HG03442 (cell line): Measurements from ENCODE around the gene RIC1.
"Not testable (repeated sequence)": the region's sequence is repeated elsewhere in the genome, so short reads cannot be mapped to it uniquely, and the experiment has no call there.

Source experiments
- ATAC-seq: cut with Tn5 transposase; IDR thresholded peaks from one replicate; pipeline ENCODE4 v1.9.1; 2021; ENCODE audit warnings: mild to moderate bottlenecking, moderate library complexity; ENCODE audit not compliant: unreplicated experiment

The RIC1 gene

DNA sequence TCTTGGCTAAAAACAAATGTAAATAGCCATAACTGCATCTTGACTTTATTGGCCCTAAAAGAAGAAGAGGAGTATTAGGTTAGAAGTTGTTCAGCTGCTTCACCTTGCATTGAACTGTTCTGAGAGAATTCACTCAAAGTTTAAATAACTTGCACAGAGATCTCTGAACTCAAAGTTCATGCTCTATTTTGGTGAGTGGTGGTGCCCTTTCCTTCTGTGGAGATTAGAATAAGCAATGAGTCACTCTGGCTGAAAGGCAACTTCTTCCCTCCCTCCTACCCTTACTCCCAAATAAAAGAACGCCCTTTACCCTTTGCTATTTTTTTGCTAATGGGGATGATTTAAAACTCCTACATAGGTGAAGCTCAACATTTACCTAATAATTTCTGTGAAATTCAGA lies 155.1 kb downstream of the RIC1 start:
- ATAC-seq: no peak

DNA sequence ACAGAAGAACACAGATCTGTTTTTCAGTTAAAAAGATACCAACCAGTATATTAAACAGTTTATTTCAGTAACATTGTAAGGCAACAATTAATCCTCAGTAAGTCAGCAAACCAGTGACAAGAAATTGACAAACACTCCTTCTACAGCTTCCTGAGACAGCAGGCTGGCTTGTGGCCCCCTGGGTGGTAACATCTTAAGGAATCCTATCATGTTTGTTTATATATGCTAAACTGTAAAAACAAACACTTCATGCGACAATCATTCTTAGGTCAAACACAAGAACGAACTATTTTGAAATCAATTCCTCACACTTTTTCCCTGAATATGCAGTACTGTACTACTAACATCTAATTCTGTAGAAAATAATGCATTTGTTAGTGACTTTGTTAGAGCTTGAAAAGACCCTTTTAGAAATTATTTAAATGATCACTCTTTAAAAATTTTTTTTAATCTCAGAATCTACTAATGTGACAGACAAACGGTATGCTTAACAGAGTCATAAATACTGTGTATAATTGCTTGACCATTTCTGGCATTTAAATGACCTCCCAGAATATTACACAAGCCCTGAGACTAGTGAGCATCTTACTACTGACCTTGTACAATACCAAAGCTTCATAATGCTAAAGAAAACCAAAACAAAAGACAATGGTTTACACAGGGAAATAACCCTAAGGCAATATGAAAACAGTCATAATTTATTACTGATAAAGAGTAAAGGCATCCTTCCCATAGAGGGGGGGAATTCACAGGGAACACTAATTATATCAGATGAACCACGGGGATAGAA lies 155.8 kb downstream of the RIC1 start:
- ATAC-seq: no peak

DNA sequence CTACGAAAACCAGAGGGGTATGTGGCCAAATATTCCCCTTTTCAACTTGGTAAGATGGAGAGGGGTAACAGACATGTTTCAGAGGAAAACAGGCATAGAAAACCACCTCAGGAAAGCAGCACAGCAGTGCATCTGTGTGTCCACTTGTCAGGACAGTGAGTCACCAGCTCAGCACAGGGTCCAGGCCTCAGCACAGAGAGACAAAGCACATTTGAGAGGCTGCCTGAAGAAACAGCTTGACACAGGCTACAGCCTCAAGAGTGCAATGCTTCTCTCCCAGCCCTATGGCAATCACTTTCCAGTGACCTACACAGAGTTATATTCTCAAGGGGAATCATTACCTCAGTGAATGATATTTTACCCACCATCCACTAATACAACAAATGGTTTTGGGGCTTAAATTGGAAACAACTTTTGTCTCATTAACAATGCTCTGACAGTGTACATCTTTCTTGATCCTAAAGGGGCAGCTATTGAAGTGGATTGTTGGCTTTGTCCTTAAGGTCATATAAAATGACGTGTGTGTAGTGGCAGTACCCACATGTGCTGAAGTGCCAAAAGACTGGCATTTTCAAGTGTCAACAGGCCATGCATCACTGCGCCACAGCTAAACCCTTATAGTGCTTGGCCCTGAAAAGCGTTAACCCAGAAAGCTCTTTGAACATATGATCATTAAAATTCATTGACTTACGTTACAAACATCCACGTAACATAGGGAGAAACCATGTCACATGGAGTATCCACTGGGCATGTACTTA lies 157.6 kb downstream of the RIC1 start:
- no peak for ATAC-seq

DNA sequence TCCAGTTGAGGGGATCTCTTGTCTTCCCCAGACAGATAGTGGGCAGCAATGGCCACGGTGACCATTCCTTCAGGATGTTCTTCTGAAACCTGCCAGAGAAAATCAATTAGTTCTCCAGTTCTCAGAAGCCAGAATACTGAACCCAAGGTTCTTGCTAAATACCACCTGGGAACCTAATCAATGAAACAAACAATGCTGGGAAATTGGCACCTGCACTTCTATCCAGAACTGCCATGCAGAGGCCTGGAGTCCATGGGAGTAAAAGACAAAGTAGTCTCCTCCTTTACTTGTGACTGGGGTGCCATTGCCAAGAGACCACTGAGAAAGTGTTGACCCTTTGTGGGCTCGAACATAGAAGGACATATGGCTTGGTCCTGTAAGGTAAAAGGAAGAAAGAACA lies 158.3 kb downstream of the RIC1 start:
- no peak for ATAC-seq

DNA sequence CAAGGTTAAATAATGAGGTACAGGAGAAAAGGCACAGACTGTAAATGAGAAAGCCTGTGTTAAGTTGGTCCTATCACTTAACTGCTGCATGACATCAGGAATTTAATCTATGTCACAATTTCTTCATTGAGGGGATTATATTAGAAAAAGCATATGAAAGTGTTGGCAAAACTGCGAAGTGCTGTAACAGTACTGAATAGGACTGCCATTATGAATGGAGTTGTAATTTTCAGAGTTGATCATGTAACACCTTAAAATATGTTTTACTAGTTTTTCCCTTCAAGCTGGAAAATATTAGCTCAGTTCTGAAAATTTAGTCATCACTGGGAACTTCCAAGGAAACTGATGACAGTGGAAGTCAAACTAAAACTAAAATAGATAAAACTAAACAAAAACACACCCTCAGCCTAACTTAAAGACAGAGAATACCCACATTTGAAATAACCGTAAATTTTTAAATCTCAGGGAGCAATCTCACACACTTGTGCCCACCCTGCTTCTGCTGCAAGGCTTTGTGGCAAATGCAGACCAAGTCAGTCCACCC lies 158.9 kb downstream of the RIC1 start:
- no peak for ATAC-seq

DNA sequence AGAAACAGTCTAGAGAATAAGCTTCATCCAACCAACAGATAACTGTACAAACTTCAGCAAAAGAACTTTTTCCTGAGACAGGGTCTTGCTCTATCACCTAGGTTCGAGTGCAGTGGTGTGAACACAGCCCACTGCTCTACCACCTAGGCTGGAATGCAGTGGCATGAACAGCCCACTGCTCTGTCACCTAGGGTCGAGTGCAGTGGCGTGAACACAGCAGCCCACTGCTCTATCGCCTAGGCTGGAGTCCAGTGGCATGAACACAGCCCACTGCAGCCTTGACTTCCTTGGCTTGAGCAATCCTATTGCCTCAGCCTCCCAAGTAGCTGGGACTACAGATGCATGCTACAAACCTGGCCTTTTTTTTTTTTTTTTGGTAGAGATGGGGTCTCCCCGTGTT lies 160.6 kb downstream of the RIC1 start:
- ATAC-seq: no peak

DNA sequence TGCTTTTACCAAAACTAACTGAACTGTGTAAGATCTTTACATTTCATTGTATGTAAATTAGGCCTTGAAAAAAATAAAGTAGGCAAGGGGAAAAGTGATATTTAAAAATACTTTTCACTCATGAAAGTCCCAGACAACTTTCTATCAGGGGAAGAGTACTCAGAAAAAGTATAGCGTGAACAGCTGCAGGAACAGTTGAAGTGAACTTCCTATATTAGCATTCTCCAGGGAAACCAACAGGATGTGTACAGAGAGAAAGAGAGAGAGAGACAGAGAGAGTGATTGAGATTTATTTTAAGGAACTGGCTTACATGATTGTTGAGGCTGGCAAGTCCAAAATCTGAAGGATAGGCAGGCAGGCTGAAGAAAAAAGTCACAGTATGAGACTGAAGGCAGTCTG lies 162.0 kb downstream of the RIC1 start:
- no peak for ATAC-seq

DNA sequence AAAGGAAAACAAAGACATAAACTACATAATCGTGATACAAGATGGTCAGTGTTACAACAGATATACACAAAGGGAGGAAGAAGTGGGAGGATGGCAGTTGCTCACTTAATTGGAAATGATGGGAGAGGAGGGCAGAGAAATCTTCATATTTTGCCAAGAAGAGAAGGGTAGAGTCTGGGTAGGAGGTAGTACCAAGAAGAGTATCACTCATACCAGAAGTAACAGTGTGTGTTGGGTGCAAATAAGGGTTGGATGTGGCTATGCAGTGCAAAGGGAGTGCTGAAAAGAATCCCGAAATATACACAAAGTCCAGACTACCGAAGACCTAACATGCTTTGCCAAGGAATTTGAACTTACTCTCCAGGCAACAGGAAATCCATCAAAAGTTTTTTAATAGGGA lies 163.0 kb downstream of the RIC1 start:
- no peak for ATAC-seq

DNA sequence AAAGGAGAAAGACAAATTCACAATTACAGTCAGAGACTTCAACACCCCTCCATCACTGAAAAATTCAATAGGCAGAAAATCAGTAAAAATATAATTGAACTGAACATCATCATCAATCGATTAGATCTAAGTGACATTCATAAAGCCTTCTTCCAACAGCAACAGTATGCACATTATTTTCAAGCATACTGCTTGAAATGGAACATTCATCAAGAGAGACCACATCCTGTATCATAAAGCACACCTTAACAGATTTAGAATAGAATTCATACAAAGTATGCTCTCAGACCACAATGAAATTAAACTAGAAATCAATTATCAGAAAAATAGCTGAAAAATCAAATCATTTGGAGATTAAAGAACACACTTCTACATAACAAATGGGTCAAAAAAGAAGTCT lies 164.9 kb downstream of the RIC1 start:
- no peak for ATAC-seq

DNA sequence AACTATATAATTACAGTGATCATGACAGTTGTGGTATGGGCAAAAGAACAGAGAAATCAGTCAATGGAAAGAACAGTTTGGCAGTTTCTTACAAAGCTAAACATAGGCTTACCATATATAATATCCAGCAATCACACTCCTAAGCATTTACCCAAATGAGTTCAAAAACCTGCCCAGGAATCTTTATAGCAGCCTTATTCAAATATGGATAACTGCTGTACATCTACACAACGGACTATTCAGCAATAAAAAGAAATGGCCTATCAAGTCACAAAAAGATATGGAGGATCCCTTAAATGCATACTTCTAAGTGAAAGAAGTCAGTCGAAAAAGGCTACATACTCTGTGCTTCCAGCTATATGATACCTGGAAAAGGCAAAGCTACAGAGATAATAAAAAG lies 167.4 kb downstream of the RIC1 start:
- no peak for ATAC-seq

DNA sequence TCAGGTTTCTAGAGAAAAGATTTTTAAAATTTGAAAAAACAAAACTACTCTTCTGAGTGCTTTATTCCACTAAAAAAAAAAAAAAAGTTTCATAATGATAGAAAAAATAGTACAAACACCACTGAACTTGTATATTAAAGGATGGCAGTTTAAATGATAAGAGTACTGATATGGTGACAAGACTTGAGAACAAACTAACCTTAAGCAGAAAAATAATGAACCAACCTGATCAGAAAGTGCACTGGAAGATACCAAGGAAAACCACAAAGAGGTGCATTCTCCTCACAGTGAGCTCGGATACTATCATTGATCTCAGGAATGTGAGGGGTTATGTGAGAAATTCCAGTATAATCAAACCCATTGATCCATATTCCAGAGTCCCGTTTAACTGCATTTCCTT lies 169.7 kb downstream of the RIC1 start:
- no peak for ATAC-seq

DNA sequence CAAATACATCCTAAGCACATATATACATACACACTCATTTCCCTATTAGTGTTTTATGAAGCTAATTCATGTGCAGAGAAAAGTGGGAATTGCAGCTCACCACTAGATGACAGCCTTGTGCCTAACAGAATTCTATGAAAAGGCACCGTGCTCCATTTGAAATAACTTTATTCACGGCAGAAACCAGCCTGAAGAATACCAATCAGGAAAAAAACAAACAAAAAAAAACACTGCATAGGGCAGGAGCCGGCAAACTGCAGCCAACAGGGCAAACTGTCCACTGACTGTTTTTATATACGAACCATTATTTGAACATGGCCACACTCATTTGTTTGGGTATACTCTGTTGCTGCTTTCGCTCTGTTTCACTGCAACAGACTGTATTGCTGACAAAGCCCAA lies 170.4 kb downstream of the RIC1 start:
- ATAC-seq: no peak

DNA sequence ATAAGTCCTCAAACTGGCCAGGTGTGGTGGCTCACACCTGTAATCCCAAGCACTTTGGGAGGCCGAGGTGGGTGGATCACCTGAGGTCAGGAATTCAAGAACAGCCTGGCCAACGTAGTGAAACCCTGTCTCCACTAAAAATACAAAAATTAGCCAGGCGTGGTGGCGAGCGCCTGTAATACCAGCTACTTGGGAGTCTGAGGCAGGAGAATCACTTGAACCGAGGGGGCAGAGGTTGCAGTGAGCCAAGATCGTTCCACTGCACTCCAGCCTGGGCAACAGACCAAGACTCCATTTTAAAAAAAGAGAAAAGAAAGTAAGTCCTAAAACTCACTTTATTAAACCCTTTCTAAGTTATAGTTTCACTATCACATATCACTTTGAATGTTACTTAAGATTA lies 171.5 kb downstream of the RIC1 start:
- not testable (repeated sequence) for ATAC-seq

DNA sequence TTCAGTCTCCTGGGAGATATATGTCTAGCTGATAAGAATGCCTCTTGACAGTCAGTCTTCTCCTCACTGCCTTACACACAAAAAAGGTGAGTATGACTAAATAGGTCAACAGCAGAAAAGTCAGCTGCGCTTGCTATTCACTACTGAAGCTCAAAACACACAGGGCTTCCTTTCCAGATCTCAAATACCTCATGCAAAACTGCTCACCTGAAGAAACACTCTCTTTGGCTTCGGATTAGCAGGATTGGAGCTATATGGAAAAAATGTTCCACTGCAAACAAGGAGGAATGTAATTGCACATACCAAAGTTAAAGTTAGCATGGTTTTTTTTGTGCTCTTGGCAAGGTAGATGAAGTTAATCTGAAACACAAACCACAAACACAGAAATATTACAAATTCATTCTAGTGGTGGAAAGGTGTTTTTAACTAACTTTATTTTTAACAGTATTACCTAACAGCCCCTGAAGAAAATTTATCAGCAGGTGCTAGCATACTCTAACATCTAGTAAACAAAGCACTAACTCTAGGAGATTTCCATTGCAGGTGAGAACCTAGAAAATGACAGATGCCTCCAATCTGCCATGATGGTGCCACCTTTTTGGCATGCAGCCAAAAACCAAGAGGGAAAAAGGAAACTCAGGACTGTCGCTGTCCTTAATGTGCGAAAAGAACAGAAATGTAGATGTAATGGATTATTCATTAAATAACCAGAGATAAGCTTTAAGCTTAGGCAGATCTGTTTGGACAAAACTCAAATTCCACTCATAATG lies 172.2 kb downstream of the RIC1 start:
- ATAC-seq: no peak

DNA sequence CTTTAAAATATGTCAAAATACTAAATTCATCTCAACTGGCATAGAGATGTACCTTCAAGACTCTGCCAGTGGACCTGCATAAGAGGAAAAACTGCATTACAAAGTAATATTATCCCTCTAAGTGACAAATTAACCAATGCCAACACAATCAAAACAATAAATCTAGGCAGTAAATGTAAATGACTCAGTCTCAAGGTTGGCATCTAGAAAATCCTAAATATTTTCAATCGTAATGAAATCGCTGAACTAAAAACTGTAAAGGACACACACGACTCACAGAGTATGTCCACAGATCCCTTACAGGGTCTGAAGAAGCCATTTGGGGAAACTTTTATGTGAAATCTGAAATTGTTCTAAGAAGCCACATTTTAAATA lies 172.8 kb downstream of the RIC1 start:
- ATAC-seq: no peak

DNA sequence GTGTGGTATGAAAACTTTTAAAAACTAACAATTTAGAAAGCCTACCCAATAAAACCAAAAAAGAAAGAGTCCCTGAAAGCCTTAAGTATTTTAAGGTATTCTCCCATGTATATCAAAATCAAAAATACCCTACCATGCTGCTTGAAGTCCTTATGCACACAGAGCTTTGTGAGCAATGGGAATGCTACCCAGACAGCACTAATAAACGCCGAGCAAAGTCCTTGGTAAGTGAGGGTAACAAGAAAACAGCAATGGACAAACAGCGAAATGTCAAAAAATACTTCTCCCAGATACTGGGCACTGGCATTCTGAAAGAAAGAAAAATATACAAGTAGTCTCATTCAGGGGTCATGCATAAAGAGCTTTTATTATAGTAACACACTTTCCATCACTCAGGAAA lies 176.6 kb downstream of the RIC1 start:
- ATAC-seq: no peak

DNA sequence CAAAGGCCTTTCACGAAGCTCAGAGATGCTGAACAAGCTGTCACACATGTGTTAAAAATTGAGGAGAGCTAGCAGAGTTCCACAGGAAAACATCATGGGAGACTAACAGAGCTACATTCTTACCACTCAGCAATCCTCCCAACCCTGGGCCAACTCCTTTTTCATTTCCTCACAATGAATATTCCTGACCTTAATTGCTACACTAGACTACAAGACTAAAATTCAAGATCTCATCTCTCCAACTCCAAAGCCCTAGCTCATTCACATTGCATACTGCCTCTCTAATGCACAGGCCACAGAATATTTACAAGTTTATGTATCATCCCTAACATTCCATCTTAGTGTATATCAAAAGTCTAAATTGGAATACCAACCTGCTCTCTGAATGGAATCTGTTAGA lies 182.8 kb downstream of the RIC1 start:
- ATAC-seq: no peak

DNA sequence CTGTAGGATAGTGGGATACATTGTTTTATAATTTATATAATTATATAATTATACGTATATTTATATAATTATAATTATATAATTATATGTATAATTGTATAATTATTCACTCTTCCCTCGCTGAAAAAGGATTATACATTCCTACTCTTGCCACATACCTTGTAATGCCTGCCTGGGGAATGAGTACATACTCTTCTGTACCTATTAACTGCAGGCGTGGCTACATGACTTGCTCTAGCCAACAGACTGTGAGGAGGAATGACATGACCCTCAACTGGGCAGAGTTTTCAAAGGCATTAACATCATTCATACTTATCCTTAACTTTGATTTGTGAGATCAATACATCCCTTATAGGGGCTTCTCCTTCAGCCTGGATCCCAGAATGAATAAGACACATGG lies 184.9 kb downstream of the RIC1 start:
- no peak for ATAC-seq

DNA sequence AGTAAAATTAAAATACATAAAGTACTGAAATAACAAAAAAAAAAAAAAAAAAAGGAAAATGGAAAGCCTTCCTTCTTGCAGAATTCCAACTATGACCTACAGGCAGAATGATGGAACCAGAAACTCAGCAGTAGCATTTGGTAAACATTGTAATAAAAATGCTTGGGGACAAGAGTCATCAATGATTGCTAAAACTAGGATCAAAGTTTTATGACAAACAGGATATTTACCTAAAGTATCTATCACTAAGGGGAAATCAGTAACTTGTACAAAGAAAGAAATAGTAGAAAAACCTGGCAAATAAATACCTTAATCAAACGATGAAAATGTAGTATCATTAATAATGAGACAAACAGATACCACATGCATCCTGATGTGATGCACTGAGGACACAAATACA lies 186.6 kb downstream of the RIC1 start:
- no peak for ATAC-seq

DNA sequence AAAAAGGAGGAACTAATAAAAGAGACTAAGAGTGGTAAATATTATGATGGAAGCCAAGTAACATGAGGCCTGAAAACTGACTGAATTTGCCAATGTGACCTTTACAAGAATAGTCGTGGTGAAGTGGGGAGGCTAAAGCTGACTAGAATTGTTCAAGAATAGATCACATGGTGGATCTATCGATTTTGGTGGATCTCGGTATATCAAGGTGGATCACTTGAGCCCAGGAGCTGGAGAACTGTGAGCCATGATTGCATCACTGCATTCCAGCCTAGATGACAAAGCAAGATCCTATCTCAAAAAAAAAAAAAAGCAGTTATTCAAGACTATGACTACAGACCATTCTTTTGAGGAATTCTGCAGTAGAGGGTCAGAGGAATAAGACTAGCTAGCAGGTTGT lies 189.0 kb downstream of the RIC1 start:
- ATAC-seq: no peak

DNA sequence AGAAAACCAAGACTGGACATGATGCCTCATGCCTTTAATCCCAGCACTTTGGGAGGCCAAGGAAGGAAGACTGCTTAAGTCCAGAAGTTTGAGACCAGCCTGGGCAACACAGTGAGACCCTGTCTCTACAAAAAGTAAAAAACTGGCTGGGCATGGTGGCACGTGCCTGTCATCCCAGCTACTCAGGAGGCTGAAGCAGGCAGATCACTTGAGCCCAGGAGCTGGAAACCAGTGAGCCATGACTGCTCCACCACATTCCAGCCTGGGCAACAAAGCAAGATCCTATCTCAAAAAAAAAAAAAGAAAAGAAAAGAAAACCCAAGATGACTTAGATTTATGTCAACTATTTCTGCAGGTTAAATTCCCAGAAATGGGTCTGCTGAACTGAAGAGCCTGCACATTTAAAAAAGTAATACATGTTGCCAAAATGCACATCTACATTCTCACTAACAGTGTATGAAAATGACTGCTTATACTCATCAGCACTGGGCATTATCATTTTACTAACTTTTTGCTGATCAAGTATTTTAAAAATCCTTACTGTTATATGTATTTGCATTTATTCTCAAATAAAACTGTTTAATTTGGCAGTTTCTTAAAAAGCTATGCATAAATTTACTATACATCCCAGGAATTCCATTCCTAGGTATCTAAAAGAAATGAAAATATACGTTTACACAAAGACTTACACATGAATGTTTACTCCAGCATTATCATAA lies 189.7 kb downstream of the RIC1 start:
- ATAC-seq: no peak
